ENCODE measurements around the gene PEX11G. TPM values are rescaled to one million over a fixed set of nuclear protein-coding genes. Genes with fewer than 3 reads are reported as not detected.

PEX11G gene
- total and polyA plus RNA-seq, 2 of the 8 experiments (the other 6 are each of a cell fraction or from before 2014, with no cell fraction given): 2.1 to 4.3 TPM

DNA sequence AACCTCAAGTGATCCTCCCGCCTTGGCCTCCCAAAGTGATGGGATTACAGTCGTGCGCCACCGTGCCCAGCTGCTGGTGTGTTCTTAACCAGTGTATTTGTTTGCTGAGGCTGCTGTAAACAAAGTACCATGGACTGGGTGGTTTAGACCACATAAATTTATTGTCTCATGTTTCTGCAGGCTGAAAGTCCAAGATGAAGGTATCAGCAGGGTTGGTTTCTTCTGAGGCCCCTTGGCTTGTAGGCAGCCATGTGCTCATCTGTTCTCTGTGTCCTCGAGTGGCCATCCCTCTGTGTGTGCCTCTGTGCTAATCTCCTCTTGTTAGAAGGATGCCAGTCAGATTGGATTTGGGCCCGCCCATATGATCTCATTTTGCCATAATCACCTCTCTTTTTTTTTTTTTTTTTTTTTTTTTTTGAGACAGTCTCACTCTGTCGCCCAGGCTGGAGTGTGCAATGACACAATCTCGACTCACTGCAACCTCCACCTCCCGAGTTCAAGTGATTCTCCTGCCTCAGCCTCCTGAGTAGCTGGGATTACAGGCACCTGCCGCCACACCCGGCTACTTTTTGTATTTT is 31.8 kb downstream of the PEX11G start (continued):
- TF ChIP-seq TEAD4 (IDR thresholded peaks at IDR 0.05; ENCODE audit: low read depth, low read length): no peak
- no peak for TF ChIP-seq JUN (IDR thresholded peaks at IDR 0.05; ENCODE audit: low read depth, low read length)
- no peak for TF ChIP-seq GABPA (IDR thresholded peaks at IDR 0.05; ENCODE audit: borderline replicate concordance, insufficient read depth, low read length)
- TF ChIP-seq POLR2A (IDR thresholded peaks at IDR 0.05; ENCODE audit: control extremely low read depth in 1 of 2, low read depth in 2 of 2, low read length in 2 of 2): no peak
